Left lobe of liver (tissue), 2 donors: ENCODE data around the gene NEGR1. TPM values are rescaled to one million over a fixed set of nuclear protein-coding genes. Genes with fewer than 3 reads are reported as not detected.

Experiments
- ATAC-seq: fragments of 200-7000 bp; cut with Tn5 transposase; one replicate; pipeline ENCODE4 v1.9.1; 2020; ENCODE audit warnings: mild to moderate bottlenecking, moderate library complexity
- DNase-seq: peaks from one replicate; pipeline ENCODE4 v3.0.0-alpha.2; 2020; ENCODE audit warnings: low spot score
- total RNA-seq: library from RNA; stranded (reverse); gene quantifications from one replicate; pipeline ENCODE4 v1.2.1, GENCODE V29; 2021
- donor health status: DM: no; HTN: no; CAD: no; lungs with moderate emphysema.
- donor health status: DM: no; HTN: yes; CAD: no.

Gene NEGR1
- total RNA-seq, 1 donor from 2014 or later, result 0.20 TPM

GRCh38 chr1:71521655-71522264 lies 760.6 kb downstream of the NEGR1 start:
- peak; percentile 48 for ATAC-seq

GRCh38 chr1:71511505-71511904 lies 770.8 kb downstream of the NEGR1 start:
- ATAC-seq, result no peak
- DNase-seq, result no peak

More at GRCh38 chr1:71521655-71522264, 760.6 kb downstream of the NEGR1 start:
- no peak for DNase-seq

- DNase-seq (no peak), ATAC-seq (no peak)
These were observed 771.6 kb downstream of the NEGR1 start for GRCh38 chr1:71510725-71511124.

- no peak for DNase-seq
- ATAC-seq, result no peak
These were observed 773.2 kb downstream of the NEGR1 start for GRCh38 chr1:71509051-71509595.

- ATAC-seq, result no peak
- DNase-seq, result no peak
These were observed 780.3 kb downstream of the NEGR1 start for GRCh38 chr1:71502006-71502405.

GRCh38 chr1:71498542-71498941 lies 783.8 kb downstream of the NEGR1 start:
- DNase-seq, result no peak

GRCh38 chr1:71494163-71494562 lies 788.2 kb downstream of the NEGR1 start:
- no peak for DNase-seq
- no peak for ATAC-seq

More at GRCh38 chr1:71498542-71498941, 783.8 kb downstream of the NEGR1 start:
- no peak for ATAC-seq

GRCh38 chr1:71492298-71493041 lies 789.9 kb downstream of the NEGR1 start:
- ATAC-seq, result no peak
- DNase-seq, result no peak

- DNase-seq (no peak), ATAC-seq (no peak)
These were observed 791.9 kb downstream of the NEGR1 start for GRCh38 chr1:71490432-71490831.

- ATAC-seq (no peak), DNase-seq (no peak)
These were observed 793.6 kb downstream of the NEGR1 start for GRCh38 chr1:71488555-71489252.

GRCh38 chr1:71473331-71473730 lies 809.0 kb downstream of the NEGR1 start:
- ATAC-seq (no peak), DNase-seq (no peak)

GRCh38 chr1:71465093-71465492 lies 817.2 kb downstream of the NEGR1 start:
- no peak for DNase-seq
- ATAC-seq, result no peak

GRCh38 chr1:71464016-71464415 lies 818.3 kb downstream of the NEGR1 start:
- ATAC-seq (no peak), DNase-seq (no peak)

GRCh38 chr1:71463144-71463543 lies 819.2 kb downstream of the NEGR1 start:
- no peak for ATAC-seq

GRCh38 chr1:71462247-71462646 lies 820.1 kb downstream of the NEGR1 start:
- DNase-seq (no peak), ATAC-seq (no peak)

More at GRCh38 chr1:71463144-71463543, 819.2 kb downstream of the NEGR1 start:
- DNase-seq, result no peak

- ATAC-seq (no peak), DNase-seq (no peak)
These were observed 820.9 kb downstream of the NEGR1 start for GRCh38 chr1:71461416-71461815.

GRCh38 chr1:71448444-71448843 lies 833.9 kb downstream of the NEGR1 start:
- DNase-seq (no peak), ATAC-seq (no peak)

GRCh38 chr1:71438626-71439025 lies 843.7 kb downstream of the NEGR1 start:
- no peak for DNase-seq
- no peak for ATAC-seq

GRCh38 chr1:71435951-71436350 lies 846.4 kb downstream of the NEGR1 start:
- no peak for DNase-seq
- ATAC-seq, result no peak

GRCh38 chr1:71434240-71434639 lies 848.1 kb downstream of the NEGR1 start:
- ATAC-seq (no peak), DNase-seq (no peak)

GRCh38 chr1:71428029-71428428 lies 854.3 kb downstream of the NEGR1 start:
- DNase-seq, result no peak
- ATAC-seq, result no peak

- no peak for ATAC-seq
- DNase-seq, result no peak
These were observed 855.3 kb downstream of the NEGR1 start for GRCh38 chr1:71427066-71427465.
